Tongue (tissue), 2 donors: ENCODE results near the gene RTP3. TPM values are rescaled to one million over a fixed set of nuclear protein-coding genes. Genes with fewer than 3 reads are reported as not detected.

Experiments
- DNase-seq: peaks from one replicate; pipeline ENCODE4 v3.0.0-alpha.2; 2015
- total RNA-seq: library from RNA; depleted of rRNA; stranded (reverse); fragments of >200 nt; gene quantifications from one replicate; pipeline ENCODE4 v1.2.3, GENCODE V29; 2014

RTP3 gene
- total RNA-seq, result not detected

GRCh38 chr3:46497556-46498265 is at the start of gene RTP3:
Gene RTP3 (plus strand): TSS chr3:46497976. CDS start chr3:46498063, 87 bp downstream.
- DNase-seq, result no peak

GRCh38 chr3:46448721-46449120 is 49.1 kb upstream of the RTP3 start:
- DNase-seq, result no peak

GRCh38 chr3:46449755-46450552 is 47.8 kb upstream of the RTP3 start:
- no peak for DNase-seq

GRCh38 chr3:46453526-46454208 is 44.1 kb upstream of the RTP3 start:
- DNase-seq, result no peak

- DNase-seq, result no peak
Measured at GRCh38 chr3:46454209-46454595, 43.6 kb upstream of the RTP3 start.

GRCh38 chr3:46454606-46455005 is 43.2 kb upstream of the RTP3 start:
- DNase-seq, result no peak

GRCh38 chr3:46455231-46456115 is 42.3 kb upstream of the RTP3 start:
- no peak for DNase-seq

- DNase-seq, result no peak
Measured at GRCh38 chr3:46456118-46456517, 41.7 kb upstream of the RTP3 start.

GRCh38 chr3:46460051-46460450 is 37.7 kb upstream of the RTP3 start:
- no peak for DNase-seq

GRCh38 chr3:46462111-46462510 is 35.7 kb upstream of the RTP3 start:
- no peak for DNase-seq

GRCh38 chr3:46462511-46462910 is 35.3 kb upstream of the RTP3 start:
- no peak for DNase-seq

- DNase-seq, result no peak
Measured at GRCh38 chr3:46463120-46463867, 34.5 kb upstream of the RTP3 start.

GRCh38 chr3:46463868-46464241 is 33.9 kb upstream of the RTP3 start:
- no peak for DNase-seq

GRCh38 chr3:46464326-46465195 is 33.2 kb upstream of the RTP3 start, which contains the start of gene LTF:
Gene LTF (minus strand): TSS chr3:46464905. CDS start chr3:46464867, 38 bp downstream.
- no peak for DNase-seq

- DNase-seq, result no peak
Measured at GRCh38 chr3:46465196-46465520, 32.6 kb upstream of the RTP3 start.

GRCh38 chr3:46466273-46466672 is 31.5 kb upstream of the RTP3 start:
- DNase-seq, result no peak

- no peak for DNase-seq
Measured at GRCh38 chr3:46466871-46467403, 30.8 kb upstream of the RTP3 start.

GRCh38 chr3:46467562-46467961 is 30.2 kb upstream of the RTP3 start:
- no peak for DNase-seq

- no peak for DNase-seq
Measured at GRCh38 chr3:46468753-46469600, 28.8 kb upstream of the RTP3 start.
